Activated CD4-positive, alpha-beta T cell treated with anti-CD3 and anti-CD28 coated beads, Interleukin-2, amount 10 ng/mL, durations not matched to agents 24 days and 14 days (primary cell): Measurements from ENCODE around the gene ANKRD2. TPM values are rescaled to one million over a fixed set of nuclear protein-coding genes. Genes with fewer than 3 reads are reported as not detected.

Source experiments
- DNase-seq: peaks from one replicate; pipeline ENCODE4 v3.0.0; 2022
- H3K27ac Mint-ChIP-seq: one replicate; pipeline ENCODE4 v1.8.0; 2022; ENCODE audit warnings: mild to moderate bottlenecking, mixed read lengths
- H3K27me3 Mint-ChIP-seq: one replicate; pipeline ENCODE4 v1.8.0; 2022; ENCODE audit warnings: mixed read lengths
- H3K36me3 Mint-ChIP-seq: one replicate; pipeline ENCODE4 v1.8.0; 2022; ENCODE audit warnings: low read depth, mild to moderate bottlenecking, mixed read lengths
- H3K4me1 Mint-ChIP-seq: one replicate; pipeline ENCODE4 v1.8.0; 2021; ENCODE audit warnings: mixed read lengths
- H3K4me3 Mint-ChIP-seq: one replicate; pipeline ENCODE4 v1.8.0; 2022; ENCODE audit warnings: mild to moderate bottlenecking, moderate library complexity, mixed read lengths
- H3K9me3 Mint-ChIP-seq: one replicate; pipeline ENCODE4 v1.8.0; 2021; ENCODE audit warnings: mixed read lengths
- intact Hi-C: fragments of 100-400 bp; cut with micrococcal nuclease; formaldehyde crosslinking; loops from one replicate; pipeline ENCODE4 v1.15.1; 2023
- total RNA-seq: library from RNA; stranded (reverse); gene quantifications from 2 replicates; pipeline ENCODE4 v1.2.3, GENCODE V29; 2022

ANKRD2 gene
- total RNA-seq, 1 donor from 2014 or later = not detected

- no peaks in the 10 kb centered on the region for H3K36me3 Mint-ChIP-seq
- H3K27ac Mint-ChIP-seq = no peak overlapping the region
- no peak for DNase-seq
- no peaks in the 10 kb centered on the region for H3K27me3 Mint-ChIP-seq
- H3K9me3 Mint-ChIP-seq = no peaks in the 10 kb centered on the region
- no peak overlapping the region for H3K4me3 Mint-ChIP-seq
- peaks cover 21% of the 10 kb centered on the region for H3K4me1 Mint-ChIP-seq
- intact Hi-C loops = no loop called here
Observed at GRCh38 chr10:97538839-97539238, 33.7 kb upstream of the ANKRD2 start.

GRCh38 chr10:97539523-97540200 lies 32.9 kb upstream of the ANKRD2 start:
- DNase-seq = no peak
- H3K27ac Mint-ChIP-seq = peak overlapping the region; percentile 48
- no peaks in the 10 kb centered on the region for H3K9me3 Mint-ChIP-seq
- H3K4me3 Mint-ChIP-seq = no peak overlapping the region
- intact Hi-C loops = no loop called here
- H3K36me3 Mint-ChIP-seq = no peaks in the 10 kb centered on the region
- H3K4me1 Mint-ChIP-seq = peaks cover 21% of the 10 kb centered on the region
- no peaks in the 10 kb centered on the region for H3K27me3 Mint-ChIP-seq

GRCh38 chr10:97540669-97541500 lies 31.7 kb upstream of the ANKRD2 start:
- Mint-ChIP-seq H3K36me3 (no peaks in the 10 kb centered on the region), H3K27ac (peak overlapping the region; percentile 34), H3K9me3 (no peaks in the 10 kb centered on the region), H3K4me3 (no peak overlapping the region), H3K27me3 (no peaks in the 10 kb centered on the region), H3K4me1 (peaks cover 23% of the 10 kb centered on the region)
- no peak for DNase-seq
- intact Hi-C loops = no loop called here

GRCh38 chr10:97542169-97543024 lies 30.2 kb upstream of the ANKRD2 start:
- no peaks in the 10 kb centered on the region for H3K9me3 Mint-ChIP-seq
- peaks cover 23% of the 10 kb centered on the region for H3K4me1 Mint-ChIP-seq
- peak; percentile 62 for DNase-seq
- intact Hi-C loops = loop anchor here (1.0 to 2.0 kb wide), 2 partner anchors 11 to 44 kb away; partner anchors contain the start of genes MMS19 and UBTD1
- no peaks in the 10 kb centered on the region for H3K36me3 Mint-ChIP-seq
- H3K27ac Mint-ChIP-seq = peak overlapping the region; percentile 75
- peak overlapping the region; percentile 44 for H3K4me3 Mint-ChIP-seq
- no peaks in the 10 kb centered on the region for H3K27me3 Mint-ChIP-seq

- Mint-ChIP-seq H3K27me3 (no peaks in the 10 kb centered on the region), H3K4me1 (peaks cover 23% of the 10 kb centered on the region), H3K9me3 (no peaks in the 10 kb centered on the region), H3K27ac (peak overlapping the region; percentile 71), H3K36me3 (no peaks in the 10 kb centered on the region), H3K4me3 (peak overlapping the region; percentile 16)
- peak; percentile 72 for DNase-seq
- intact Hi-C loops = loop anchor here (1.0 to 2.0 kb wide), 2 partner anchors 10 to 44 kb away; partner anchors contain the start of genes MMS19 and UBTD1
Observed at GRCh38 chr10:97543025-97543546, 29.5 kb upstream of the ANKRD2 start.

GRCh38 chr10:97546456-97547270 lies 25.9 kb upstream of the ANKRD2 start:
- DNase-seq = no peak
- H3K36me3 Mint-ChIP-seq = no peaks in the 10 kb centered on the region
- no peaks in the 10 kb centered on the region for H3K27me3 Mint-ChIP-seq
- H3K4me3 Mint-ChIP-seq = no peak overlapping the region
- no peak overlapping the region for H3K27ac Mint-ChIP-seq
- intact Hi-C loops = no loop called here
- H3K9me3 Mint-ChIP-seq = no peaks in the 10 kb centered on the region
- H3K4me1 Mint-ChIP-seq = peaks cover 26% of the 10 kb centered on the region

- no peak overlapping the region for H3K4me3 Mint-ChIP-seq
- intact Hi-C loops = no loop called here
- no peak overlapping the region for H3K27ac Mint-ChIP-seq
- DNase-seq = no peak
- H3K36me3 Mint-ChIP-seq = no peaks in the 10 kb centered on the region
- no peaks in the 10 kb centered on the region for H3K27me3 Mint-ChIP-seq
- H3K4me1 Mint-ChIP-seq = peaks cover 21% of the 10 kb centered on the region
- H3K9me3 Mint-ChIP-seq = no peaks in the 10 kb centered on the region
Observed at GRCh38 chr10:97547271-97547600, 25.3 kb upstream of the ANKRD2 start.

GRCh38 chr10:97547962-97548361 lies 24.6 kb upstream of the ANKRD2 start:
- Mint-ChIP-seq H3K4me1 (peaks cover 14% of the 10 kb centered on the region), H3K4me3 (no peak overlapping the region), H3K27me3 (no peaks in the 10 kb centered on the region), H3K9me3 (no peaks in the 10 kb centered on the region), H3K36me3 (no peaks in the 10 kb centered on the region), H3K27ac (no peak overlapping the region)
- intact Hi-C loops = no loop called here
- no peak for DNase-seq

GRCh38 chr10:97548828-97549455 lies 23.6 kb upstream of the ANKRD2 start:
- intact Hi-C loops = no loop called here
- Mint-ChIP-seq H3K9me3 (no peaks in the 10 kb centered on the region), H3K27me3 (no peaks in the 10 kb centered on the region), H3K4me1 (peaks cover 8% of the 10 kb centered on the region), H3K27ac (peak overlapping the region; percentile 29), H3K4me3 (no peak overlapping the region), H3K36me3 (no peaks in the 10 kb centered on the region)
- no peak for DNase-seq

GRCh38 chr10:97549587-97550322 lies 22.8 kb upstream of the ANKRD2 start:
- no peak overlapping the region for H3K4me3 Mint-ChIP-seq
- H3K4me1 Mint-ChIP-seq = peaks cover 8% of the 10 kb centered on the region
- no peak overlapping the region for H3K27ac Mint-ChIP-seq
- no peaks in the 10 kb centered on the region for H3K36me3 Mint-ChIP-seq
- intact Hi-C loops = no loop called here
- no peak for DNase-seq
- H3K27me3 Mint-ChIP-seq = no peaks in the 10 kb centered on the region
- no peaks in the 10 kb centered on the region for H3K9me3 Mint-ChIP-seq

GRCh38 chr10:97550336-97551149 lies 22.0 kb upstream of the ANKRD2 start:
- Mint-ChIP-seq H3K27me3 (no peaks in the 10 kb centered on the region), H3K9me3 (no peaks in the 10 kb centered on the region), H3K4me3 (no peak overlapping the region), H3K36me3 (no peaks in the 10 kb centered on the region), H3K4me1 (peaks cover 6% of the 10 kb centered on the region), H3K27ac (no peak overlapping the region)
- intact Hi-C loops = no loop called here
- DNase-seq = no peak
